Activated T-helper 2 cell treated with anti-CD3 and anti-CD28 coated beads, Interferon-gamma antibody, Interleukin-2, Interleukin-4, amounts not matched to agents 10 μg/mL and 5 μg/mL and 100 μg/mL, durations not matched to agents 14 hours and 24 hours and 36 hours (primary cell): ENCODE results near the gene CFAP74. TPM values are rescaled to one million over a fixed set of nuclear protein-coding genes. Genes with fewer than 3 reads are reported as not detected.
A peak's percentile ranks its signal among the peaks of the same experiment; 100 is the strongest.

ENCODE experiments used
- DNase-seq: peaks from one replicate; pipeline ENCODE4 v3.0.0; 2021; ENCODE audit warnings: low spot score
- H3K27ac Mint-ChIP-seq: one replicate; pipeline ENCODE4 v1.8.0; 2021; ENCODE audit warnings: mixed read lengths
- H3K27me3 Mint-ChIP-seq: one replicate; pipeline ENCODE4 v1.8.0; 2021; ENCODE audit warnings: low read depth, mixed read lengths
- H3K36me3 Mint-ChIP-seq: one replicate; pipeline ENCODE4 v1.8.0; 2021; ENCODE audit warnings: low read depth, mixed read lengths
- H3K4me1 Mint-ChIP-seq: one replicate; pipeline ENCODE4 v1.8.0; 2021; ENCODE audit warnings: low read depth, mixed read lengths
- H3K4me3 Mint-ChIP-seq: one replicate; pipeline ENCODE4 v1.8.0; 2021; ENCODE audit warnings: low read depth, mild to moderate bottlenecking, moderate library complexity, mixed read lengths
- H3K9me3 Mint-ChIP-seq: one replicate; pipeline ENCODE4 v1.8.0; 2021; ENCODE audit warnings: mixed read lengths
- intact Hi-C: fragments of 100-400 bp; cut with micrococcal nuclease; formaldehyde crosslinking; loops from one replicate; pipeline ENCODE4 v1.15.1; 2023
- total RNA-seq: library from RNA; stranded (reverse); gene quantifications from 2 replicates; pipeline ENCODE4 v1.2.3, GENCODE V29; 2022

The CFAP74 gene
- total RNA-seq, 1 donor from 2014 or later: not detected

DNA sequence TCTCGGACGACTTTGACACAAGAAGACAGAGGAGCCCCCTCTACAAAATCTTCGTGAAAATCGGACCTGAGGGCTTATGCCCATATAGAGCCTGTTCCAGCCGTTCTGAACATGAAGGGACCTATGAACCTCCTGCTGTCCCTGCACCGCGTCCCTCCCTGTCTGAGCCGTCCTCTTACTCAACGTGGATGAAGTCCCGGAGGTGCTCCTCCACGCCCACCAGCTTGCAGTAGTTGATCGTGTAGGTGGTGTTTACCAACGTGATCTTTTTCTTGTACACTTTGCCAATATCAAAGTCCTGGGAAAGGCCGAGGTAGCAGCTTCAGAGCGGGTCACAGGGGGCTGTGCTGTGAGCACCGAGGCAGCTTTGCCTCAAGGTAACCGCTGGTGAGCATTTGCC, 40.0 kb downstream of the CFAP74 start:
- no peaks in the 10 kb centered on the region for H3K9me3 Mint-ChIP-seq
- DNase-seq: no peak
- H3K27ac Mint-ChIP-seq: no peak overlapping the region
- H3K4me3 Mint-ChIP-seq: no peak overlapping the region
- H3K36me3 Mint-ChIP-seq: no peaks in the 10 kb centered on the region
- peaks cover 4% of the 10 kb centered on the region for H3K27me3 Mint-ChIP-seq
- no peaks in the 10 kb centered on the region for H3K4me1 Mint-ChIP-seq
- intact Hi-C loops: no loop called here

DNA sequence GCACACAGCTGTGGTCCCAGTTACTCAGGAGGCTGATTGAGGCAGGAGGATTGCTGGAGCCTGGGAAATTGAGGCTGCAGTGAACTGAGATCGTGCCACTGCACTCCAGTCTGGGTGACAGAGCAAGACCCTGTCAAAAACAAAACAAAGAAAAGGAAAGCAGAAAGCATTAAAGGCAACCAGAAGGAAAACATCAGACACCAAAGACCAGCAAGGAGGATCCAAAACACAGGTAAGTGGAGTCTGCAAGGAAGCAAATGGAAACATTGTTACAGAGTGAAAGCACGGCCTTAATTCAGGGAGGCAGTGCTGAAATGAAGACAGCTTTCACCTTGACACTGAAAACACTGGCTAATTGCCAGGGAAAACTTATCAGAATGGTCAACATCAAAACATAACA, 40.8 kb downstream of the CFAP74 start:
- Mint-ChIP-seq H3K9me3 (no peaks in the 10 kb centered on the region), H3K4me1 (no peaks in the 10 kb centered on the region), H3K36me3 (no peaks in the 10 kb centered on the region), H3K4me3 (no peak overlapping the region), H3K27ac (no peak overlapping the region), H3K27me3 (peaks cover 4% of the 10 kb centered on the region)
- intact Hi-C loops: no loop called here
- DNase-seq: no peak

GRCh38 chr1:1960480-1961196, 42.9 kb downstream of the CFAP74 start:
- H3K4me3 Mint-ChIP-seq: no peak overlapping the region

GRCh38 chr1:1959840-1960479, 43.6 kb downstream of the CFAP74 start:
- no peak overlapping the region for H3K27ac Mint-ChIP-seq
- no peaks in the 10 kb centered on the region for H3K4me1 Mint-ChIP-seq
- H3K36me3 Mint-ChIP-seq: no peaks in the 10 kb centered on the region
- no peak overlapping the region for H3K4me3 Mint-ChIP-seq
- no peaks in the 10 kb centered on the region for H3K9me3 Mint-ChIP-seq
- intact Hi-C loops: loop anchor here (2.0 kb wide), 1 partner anchor 85 kb away; no protein-coding TSS in a partner anchor
- peaks cover 4% of the 10 kb centered on the region for H3K27me3 Mint-ChIP-seq
- DNase-seq: peak; percentile 56

More at GRCh38 chr1:1960480-1961196, 42.9 kb downstream of the CFAP74 start:
- no peaks in the 10 kb centered on the region for H3K9me3 Mint-ChIP-seq
- no peaks in the 10 kb centered on the region for H3K36me3 Mint-ChIP-seq
- peaks cover 4% of the 10 kb centered on the region for H3K27me3 Mint-ChIP-seq
- intact Hi-C loops: loop anchor here (2.0 kb wide), 1 partner anchor 84 kb away; no protein-coding TSS in a partner anchor
- DNase-seq: no peak
- no peaks in the 10 kb centered on the region for H3K4me1 Mint-ChIP-seq
- H3K27ac Mint-ChIP-seq: no peak overlapping the region

DNA sequence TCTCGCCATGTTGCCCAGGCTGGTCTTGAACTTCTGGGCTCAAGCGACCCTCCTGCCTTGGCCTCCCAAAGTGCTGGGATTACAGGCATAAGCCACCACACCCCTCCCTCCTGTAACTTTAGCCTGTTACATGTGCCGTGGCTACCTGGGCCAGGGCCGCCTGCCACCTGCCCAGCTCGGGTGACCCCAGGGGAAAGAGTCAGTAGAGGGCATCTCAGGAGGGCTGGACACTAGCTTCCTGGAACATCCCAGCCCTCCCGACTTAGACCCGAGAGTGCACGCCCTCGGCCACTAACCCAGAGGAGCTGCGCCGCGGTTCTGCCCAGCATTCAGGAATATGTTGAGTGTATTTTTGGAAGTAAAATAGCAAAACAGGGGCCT, 44.1 kb downstream of the CFAP74 start:
- Mint-ChIP-seq H3K4me1 (no peaks in the 10 kb centered on the region), H3K27me3 (peaks cover 4% of the 10 kb centered on the region), H3K36me3 (no peaks in the 10 kb centered on the region), H3K9me3 (no peaks in the 10 kb centered on the region), H3K27ac (no peak overlapping the region), H3K4me3 (no peak overlapping the region)
- intact Hi-C loops: no loop called here
- DNase-seq: no peak

DNA sequence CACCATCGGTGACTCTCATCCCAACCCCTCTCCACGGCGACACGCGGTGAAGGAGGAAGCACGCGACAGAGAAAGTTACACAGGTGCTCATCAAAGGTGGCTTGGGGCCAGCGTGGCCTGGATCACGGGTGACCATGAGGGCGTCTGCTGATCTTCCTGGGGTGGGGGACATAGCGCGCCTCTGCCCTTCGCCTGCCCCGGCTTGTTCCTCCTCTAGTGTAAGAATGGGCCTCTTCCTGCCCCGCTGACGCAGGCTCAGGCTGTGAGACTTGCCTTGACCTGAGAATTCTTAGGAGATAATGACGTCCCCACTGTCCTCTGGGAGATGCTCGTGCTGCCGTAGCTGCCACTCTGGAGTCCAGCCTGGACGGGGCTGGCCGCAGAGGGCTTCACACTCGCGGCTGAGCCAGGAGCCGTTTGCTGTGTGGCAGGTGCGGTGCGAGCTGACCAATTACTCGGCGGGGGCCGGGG, 45.5 kb downstream of the CFAP74 start:
- H3K27ac Mint-ChIP-seq: no peak overlapping the region
- H3K4me1 Mint-ChIP-seq: no peaks in the 10 kb centered on the region
- H3K4me3 Mint-ChIP-seq: no peak overlapping the region
- DNase-seq: no peak
- peaks cover 4% of the 10 kb centered on the region for H3K27me3 Mint-ChIP-seq
- no peaks in the 10 kb centered on the region for H3K9me3 Mint-ChIP-seq
- intact Hi-C loops: no loop called here
- H3K36me3 Mint-ChIP-seq: no peaks in the 10 kb centered on the region

- intact Hi-C loops: no loop called here
- Mint-ChIP-seq H3K4me3 (no peak overlapping the region), H3K9me3 (no peaks in the 10 kb centered on the region), H3K4me1 (no peaks in the 10 kb centered on the region), H3K36me3 (no peaks in the 10 kb centered on the region), H3K27ac (no peak overlapping the region), H3K27me3 (peaks cover 4% of the 10 kb centered on the region)
- no peak for DNase-seq
Observed at GRCh38 chr1:1957533-1957961, 46.0 kb downstream of the CFAP74 start.

GRCh38 chr1:1956586-1957532, 46.7 kb downstream of the CFAP74 start:
- H3K36me3 Mint-ChIP-seq: no peaks in the 10 kb centered on the region
- H3K9me3 Mint-ChIP-seq: peaks cover 5% of the 10 kb centered on the region
- DNase-seq: no peak
- H3K27ac Mint-ChIP-seq: no peak overlapping the region
- H3K4me1 Mint-ChIP-seq: no peaks in the 10 kb centered on the region
- intact Hi-C loops: no loop called here
- H3K27me3 Mint-ChIP-seq: peaks cover 6% of the 10 kb centered on the region
- H3K4me3 Mint-ChIP-seq: no peak overlapping the region

GRCh38 chr1:1956101-1956500, 47.5 kb downstream of the CFAP74 start:
- Mint-ChIP-seq H3K27ac (no peak overlapping the region), H3K4me1 (no peaks in the 10 kb centered on the region), H3K9me3 (peaks cover 11% of the 10 kb centered on the region), H3K4me3 (no peak overlapping the region), H3K27me3 (peaks cover 6% of the 10 kb centered on the region), H3K36me3 (no peaks in the 10 kb centered on the region)
- no peak for DNase-seq
- intact Hi-C loops: no loop called here

DNA sequence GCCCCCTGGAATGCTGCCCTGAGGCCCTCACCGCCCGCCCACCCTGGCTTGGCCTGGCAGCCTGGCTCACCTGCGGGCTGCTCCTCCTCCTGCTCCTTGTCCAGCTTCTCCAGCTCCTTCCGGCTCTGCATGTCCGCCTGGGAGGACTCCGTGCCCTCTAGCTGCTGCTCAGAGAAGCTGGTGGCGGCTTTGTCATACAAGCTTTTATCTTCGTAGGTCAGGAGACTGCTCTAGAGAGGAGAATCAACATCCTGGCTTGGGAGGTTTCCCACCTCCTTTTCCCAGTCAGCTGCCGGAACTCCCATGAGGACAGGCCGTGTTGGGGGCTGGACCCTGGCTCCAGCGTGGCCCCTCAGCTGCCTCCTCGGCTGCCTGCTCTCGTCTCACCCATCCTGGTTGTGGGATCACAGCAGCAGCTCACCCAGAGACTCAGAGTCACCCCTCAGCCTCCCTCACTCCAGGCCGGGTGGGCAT, 47.9 kb downstream of the CFAP74 start:
- Mint-ChIP-seq H3K36me3 (no peaks in the 10 kb centered on the region), H3K4me1 (no peaks in the 10 kb centered on the region)

DNA sequence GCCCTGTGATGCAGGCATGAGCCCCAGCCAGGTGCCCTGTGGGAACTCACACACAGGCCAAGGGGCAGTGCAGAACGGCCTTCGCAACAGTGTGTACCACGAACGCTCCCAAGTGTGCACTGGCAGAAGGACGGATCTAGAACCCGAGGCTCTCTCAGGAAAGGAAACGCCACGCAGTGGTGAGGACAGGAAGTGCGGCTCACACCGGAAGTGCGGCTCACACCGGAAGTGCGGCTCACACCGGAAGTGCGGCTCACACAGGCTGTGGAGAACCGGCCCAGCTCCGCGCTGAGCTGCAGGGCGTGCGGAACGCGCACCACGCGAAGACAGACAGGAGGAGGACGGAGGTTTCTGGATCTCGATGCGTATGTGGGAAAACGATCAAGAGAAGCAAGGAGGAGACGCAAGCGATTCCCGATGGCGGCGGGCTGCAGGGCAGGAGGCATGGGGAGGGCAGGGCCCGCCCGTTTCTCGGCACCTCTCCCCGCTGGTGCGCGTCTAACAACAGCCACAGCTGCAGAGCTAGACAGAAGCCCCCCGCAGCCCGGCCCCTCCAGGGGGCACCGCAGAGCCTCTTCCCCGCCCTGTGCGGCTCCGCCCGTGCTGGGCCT, 48.6 kb downstream of the CFAP74 start:
- no peak for DNase-seq
- H3K27me3 Mint-ChIP-seq: peaks cover 2% of the 10 kb centered on the region
- H3K27ac Mint-ChIP-seq: no peak overlapping the region
- intact Hi-C loops: no loop called here
- no peaks in the 10 kb centered on the region for H3K4me1 Mint-ChIP-seq
- peaks cover 17% of the 10 kb centered on the region for H3K9me3 Mint-ChIP-seq
- H3K36me3 Mint-ChIP-seq: no peaks in the 10 kb centered on the region
- no peak overlapping the region for H3K4me3 Mint-ChIP-seq

More for the DNA sequence above, 47.9 kb downstream of the CFAP74 start:
- DNase-seq: no peak
- H3K9me3 Mint-ChIP-seq: peaks cover 16% of the 10 kb centered on the region
- H3K27me3 Mint-ChIP-seq: peaks cover 2% of the 10 kb centered on the region
- intact Hi-C loops: no loop called here
- no peak overlapping the region for H3K27ac Mint-ChIP-seq
- no peak overlapping the region for H3K4me3 Mint-ChIP-seq

GRCh38 chr1:1954015-1954414, 49.6 kb downstream of the CFAP74 start:
- Mint-ChIP-seq H3K4me1 (no peaks in the 10 kb centered on the region), H3K27me3 (peaks cover 2% of the 10 kb centered on the region), H3K36me3 (no peaks in the 10 kb centered on the region), H3K9me3 (peaks cover 17% of the 10 kb centered on the region), H3K27ac (no peak overlapping the region), H3K4me3 (no peak overlapping the region)
- intact Hi-C loops: no loop called here
- no peak for DNase-seq
